Lung (tissue), 12 donors: Measurements from ENCODE around the gene CLPX. TPM values are rescaled to one million over a fixed set of nuclear protein-coding genes. Genes with fewer than 3 reads are reported as not detected.

Experiments used
- ATAC-seq: fragments of 200-7000 bp; cut with Tn5 transposase; one replicate; pipeline ENCODE4 v1.9.1; 2020; ENCODE audit warnings: moderate number of reproducible peaks; ENCODE audit not compliant: insufficient read depth, low FRiP score
- DNase-seq, 3 donors: peaks; one replicate each; pipeline ENCODE4 v3.0.0-alpha.2; 2013 to 2017
- H3K27ac ChIP-seq, 2 donors: one replicate each; pipeline ENCODE4 v1.5.1; 2013; ENCODE audit warnings: mild to moderate bottlenecking in 2 of 2, moderate library complexity in 2 of 2, control low read depth in 1 of 2, inconsistent platforms in 1 of 2, low read depth in 1 of 2, low read length in 1 of 2
- H3K27me3 ChIP-seq, 3 donors: one replicate each; pipeline ENCODE4 v1.5.1; 2013; ENCODE audit warnings: low read length in 2 of 3; ENCODE audit not compliant: control insufficient read depth in 3 of 3, insufficient read depth in 3 of 3
- H3K36me3 ChIP-seq, 4 donors: one replicate each; pipeline ENCODE4 v1.5.1; 2013; ENCODE audit warnings: low read length in 4 of 4, mild to moderate bottlenecking in 1 of 4, moderate library complexity in 1 of 4; ENCODE audit not compliant: control insufficient read depth in 4 of 4, insufficient read depth in 4 of 4
- H3K4me1 ChIP-seq, 5 donors: one replicate each; pipeline ENCODE4 v1.5.1; 2013; ENCODE audit warnings: low read length in 5 of 5, mild to moderate bottlenecking in 2 of 5, moderate library complexity in 1 of 5; ENCODE audit not compliant: control insufficient read depth in 5 of 5, insufficient read depth in 5 of 5
- H3K4me3 ChIP-seq: one replicate; pipeline ENCODE4 v1.5.1; 2013; ENCODE audit warnings: mild to moderate bottlenecking, control low read depth, moderate library complexity
- H3K9ac ChIP-seq, 2 donors: one replicate each; pipeline ENCODE4 v1.5.1; 2013; ENCODE audit warnings: low read length in 2 of 2, control low read depth in 1 of 2; ENCODE audit not compliant: insufficient read depth in 1 of 2
- H3K9me3 ChIP-seq, 4 donors: one replicate each; pipeline ENCODE4 v1.5.1; 2013; ENCODE audit warnings: low read length in 3 of 4, mild to moderate bottlenecking in 1 of 4, moderate library complexity in 1 of 4; ENCODE audit not compliant: control insufficient read depth in 4 of 4, insufficient read depth in 3 of 4
- CTCF ChIP-seq: IDR thresholded peaks from 2 replicates; pipeline ENCODE4 v1.5.1; 2012; ENCODE audit warnings: mild to moderate bottlenecking; ENCODE audit errors: control extremely low read depth, extremely low read depth
- WGBS, 2 donors: extraction: QIAGEN DNeasy Blood & Tissue Kit; methylation state at CpG; one replicate each; pipeline ENCODE4 v1.1.7; 2013; 5-methylcytosine and 5-hydroxymethylcytosine counted together
- polyA plus RNA-seq, 2 donors: library from polyadenylated mRNA; stranded (reverse); fragments of 200-250 nt; gene quantifications; one replicate each; pipeline ENCODE4 v1.2.1, GENCODE V29; 2013
- total RNA-seq, 2 donors: library from RNA; depleted of rRNA in 1 of 2; stranded (reverse); fragments of >200 nt in 1 of 2; gene quantifications; one replicate each; pipeline ENCODE4 v1.2.1, GENCODE V29; 2014 to 2021
- donor health status: control.
- donor health status: control.
- donor health status: Bipolar disorder and iron deficiency.
- donor health status: healthy.
- donor health status: DM: yes; HTN: yes; CAD: no.

Gene CLPX
- total and polyA plus RNA-seq, 4 donors, result 11.2 to 93.6 (median 31.3) TPM

DNA sequence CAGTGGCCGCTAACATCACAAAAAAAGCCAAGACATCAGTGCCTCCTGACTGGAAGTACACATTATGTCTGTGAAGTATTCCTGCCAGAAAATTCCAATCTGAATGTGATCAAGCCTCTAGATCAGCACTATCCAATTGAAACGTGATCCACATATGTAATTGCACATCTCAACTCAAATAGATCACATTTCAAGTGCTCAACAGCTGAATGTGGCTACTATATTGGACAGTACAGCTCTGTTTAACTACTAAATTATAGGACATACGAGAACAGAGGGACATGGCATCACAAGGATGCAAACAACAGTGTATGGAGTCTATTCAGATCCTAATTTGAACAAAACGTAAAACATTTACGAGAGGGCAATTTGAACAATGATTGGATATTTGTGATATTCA lies 69.6 kb downstream of the CLPX start:
- no peaks in the 10 kb centered on the region for H3K27me3 ChIP-seq
- ATAC-seq, result no peak
- H3K4me1 ChIP-seq, result no peaks in the 10 kb centered on the region
- H3K4me3 ChIP-seq, result no peak overlapping the region
- H3K9me3 ChIP-seq, result no peaks in the 10 kb centered on the region
- H3K27ac ChIP-seq, result no peak overlapping the region
- TF ChIP-seq CTCF, result no peak
- H3K9ac ChIP-seq, result no peak overlapping the region
- 86 to 93% methylated on average over 5 of the region's 5 CpGs for WGBS, 2 donors
- peaks cover 18 to 38% (median 23%) of the 10 kb centered on the region in 4 donors for H3K36me3 ChIP-seq
- no peak for DNase-seq

- ATAC-seq, result no peak
- no peaks in the 10 kb centered on the region for H3K9me3 ChIP-seq
- H3K27ac ChIP-seq, result no peak within 1 kb of the TSS
- H3K27me3 ChIP-seq, result no peaks in the 10 kb centered on the region
- no peaks in the 10 kb centered on the region for H3K4me1 ChIP-seq
- H3K4me3 ChIP-seq, result no peak within 1 kb of the TSS
- no peak for TF ChIP-seq CTCF
- no peak within 1 kb of the TSS for H3K9ac ChIP-seq
- DNase-seq, result no peak
- H3K36me3 ChIP-seq, result peaks cover 15 to 38% (median 23%) of the 10 kb centered on the region in 4 donors
- WGBS, 2 donors, result 94 to 96% methylated on average over 2 of the region's 2 CpGs
These were observed 70.1 kb downstream of the CLPX start, which contains the start of gene UBAP1L for GRCh38 chr15:65115086-65115485. Gene UBAP1L (minus strand): TSS chr15:65115200. CDS start chr15:65106215, 8,985 bp downstream.

GRCh38 chr15:65110676-65111292 lies 74.4 kb downstream of the CLPX start:
- ATAC-seq (no peak), DNase-seq (peak in 2 of 3 donors; percentile 18 to 44)
- Histone ChIP-seq H3K9me3 (no peaks in the 10 kb centered on the region), H3K27me3 (no peaks in the 10 kb centered on the region), H3K36me3 (peaks cover 2 to 20% (median 8%) of the 10 kb centered on the region in 4 donors), H3K4me3 (no peak overlapping the region), H3K4me1 (no peaks in the 10 kb centered on the region), H3K9ac (no peak overlapping the region), H3K27ac (no peak overlapping the region)
- WGBS, 2 donors, result 57 to 63% methylated on average over 3 of the region's 3 CpGs
- TF ChIP-seq CTCF, result no peak
